ENCODE measurements around the gene COL23A1.

GRCh38 chr5:178261666-178262600 is 328.3 kb downstream of the COL23A1 start:
- TF ChIP-seq EZH2phosphoT487 (IDR thresholded peaks at IDR 0.05; ENCODE audit: low read length), result no peak
- TF ChIP-seq CTCF (IDR thresholded peaks at IDR 0.05; ENCODE audit: low read length), result no peak

Data from MM.1S (cell line).